Naive thymus-derived CD4-positive, alpha-beta T cell (primary cell): Measurements from ENCODE around the gene SERTM2. TPM values are rescaled to one million over a fixed set of nuclear protein-coding genes. Genes with fewer than 3 reads are reported as not detected.

Experiments
- ATAC-seq: fragments of 150-1000 bp; cut with Tn5 transposase; 2 replicates; pipeline ENCODE4 v1.10.0; 2021; ENCODE audit warnings: mild to moderate bottlenecking, moderate library complexity
- CTCF ChIA-PET: fragments of 350-600 bp; sonication (Branson Sonifier 250); formaldehyde crosslinking; loops from one replicate; lab custom pipeline; 2021; ENCODE audit warnings: antibody characterized with exemption; lab: Charles Lee
- POLR2A ChIA-PET: fragments of 350-600 bp; sonication (Branson Sonifier 250); formaldehyde crosslinking; loops from one replicate; lab custom pipeline; 2021; ENCODE audit warnings: antibody characterized with exemption, inconsistent platforms; lab: Charles Lee
- DNase-seq, 9 donors: peaks; one replicate each; pipeline versions ENCODE4 v3.0.0 to v3.0.0-alpha.2; 2020 to 2022; ENCODE audit warnings: mixed read lengths in 1 of 9
- H3K27ac ChIP-seq: one replicate; pipeline ENCODE4 v1.7.0; 2013; ENCODE audit warnings: mild to moderate bottlenecking, low read depth, low read length, moderate library complexity
- H3K27me3 ChIP-seq, 2 donors: one replicate each; pipeline ENCODE4 v1.7.0; 2013; ENCODE audit warnings: low read length in 2 of 2, mild to moderate bottlenecking in 2 of 2, moderate library complexity in 2 of 2; ENCODE audit not compliant: control insufficient read depth in 2 of 2, insufficient read depth in 2 of 2
- H3K36me3 ChIP-seq, 3 experiments: 1 replicate in 2 of 3; 2 replicates in 1 of 3; pipeline ENCODE4 v1.7.0; 2013; ENCODE audit warnings: low read length in 3 of 3, mild to moderate bottlenecking in 3 of 3, moderate library complexity in 1 of 3; ENCODE audit not compliant: insufficient read depth in 3 of 3, control insufficient read depth in 2 of 3
- H3K4me1 ChIP-seq, 2 donors: one replicate each; pipeline ENCODE4 v1.7.0; 2013; ENCODE audit warnings: low read length in 2 of 2, mild to moderate bottlenecking in 2 of 2, moderate library complexity in 1 of 2; ENCODE audit not compliant: control insufficient read depth in 2 of 2, insufficient read depth in 2 of 2
- H3K4me3 ChIP-seq: 2 replicates; pipeline ENCODE4 v1.7.0; 2013; ENCODE audit warnings: mild to moderate bottlenecking, low read length
- H3K9me3 ChIP-seq, 3 experiments: 1 replicate in 2 of 3; 2 replicates in 1 of 3; pipeline ENCODE4 v1.7.0; 2013; ENCODE audit warnings: low read length in 3 of 3; ENCODE audit not compliant: control insufficient read depth in 2 of 3
- H3K27ac Mint-ChIP-seq, 9 donors: one replicate each; pipeline ENCODE4 v1.8.0; 2020 to 2022; ENCODE audit warnings: mixed read lengths in 9 of 9, mild to moderate bottlenecking in 8 of 9, moderate library complexity in 5 of 9, inconsistent platforms in 2 of 9
- H3K27me3 Mint-ChIP-seq, 5 donors: one replicate each; pipeline ENCODE4 v1.8.0; 2021 to 2022; ENCODE audit warnings: mixed read lengths in 5 of 5, mild to moderate bottlenecking in 1 of 5
- H3K36me3 Mint-ChIP-seq, 5 donors: one replicate each; pipeline ENCODE4 v1.8.0; 2020 to 2022; ENCODE audit warnings: mixed read lengths in 5 of 5, mild to moderate bottlenecking in 3 of 5, inconsistent platforms in 1 of 5
- H3K4me1 Mint-ChIP-seq, 7 donors: one replicate each; pipeline ENCODE4 v1.8.0; 2020 to 2022; ENCODE audit warnings: mixed read lengths in 7 of 7, mild to moderate bottlenecking in 3 of 7, inconsistent platforms in 1 of 7
- H3K4me3 Mint-ChIP-seq, 10 donors: one replicate each; pipeline ENCODE4 v1.8.0; 2020 to 2022; ENCODE audit warnings: mild to moderate bottlenecking in 10 of 10, mixed read lengths in 10 of 10, moderate library complexity in 6 of 10, inconsistent platforms in 2 of 10
- H3K9me3 Mint-ChIP-seq, 11 donors: one replicate each; pipeline ENCODE4 v1.8.0; 2020 to 2022; ENCODE audit warnings: mixed read lengths in 11 of 11, mild to moderate bottlenecking in 4 of 11, inconsistent platforms in 1 of 11, moderate library complexity in 1 of 11
- intact Hi-C, 2 donors: fragments of 100-400 bp; cut with micrococcal nuclease; formaldehyde crosslinking; loops; one replicate each; pipeline ENCODE4 v1.15.1; 2023
- polyA plus RNA-seq, 2 donors: library from polyadenylated mRNA; unstranded; fragments of 300-500 nt; fragmentation: Illumina TruSeq; gene quantifications; one replicate each; pipeline ENCODE4 v1.2.3, GENCODE V29; 2021
- total RNA-seq, 6 experiments: library from RNA in 5 of 6; stranded (reverse) in 5 of 6; gene quantifications; 1 replicate in 5 of 6; 2 replicates in 1 of 6; pipeline ENCODE4 v1.2.3 and lab custom pipeline; 2021 to 2026

Gene SERTM2
- total RNA-seq (not detected), polyA plus RNA-seq (not detected), total RNA-seq (lab: John Stamatoyannopoulos, UW) (not detected)

DNA sequence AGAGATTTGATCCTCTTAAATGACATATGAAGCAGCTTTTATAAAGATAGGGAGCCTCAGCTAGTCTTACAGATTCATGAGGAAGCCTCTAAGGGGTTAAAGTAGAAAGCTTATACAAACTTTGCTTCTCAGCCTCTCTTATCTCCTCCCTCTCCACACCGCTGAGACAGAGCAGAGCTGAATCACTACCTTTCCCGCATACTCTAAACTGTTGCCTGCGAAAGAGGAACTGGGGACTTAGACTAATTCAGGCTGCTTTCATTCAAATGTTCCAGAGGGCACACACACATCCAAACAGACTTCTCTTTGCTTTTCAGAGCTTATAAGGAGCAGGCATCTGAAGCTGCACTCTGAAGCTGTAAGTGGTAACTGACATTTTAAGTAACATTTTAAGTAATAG is at the start of gene SERTM2:
Gene SERTM2, plus strand, starts transcription at position 169 of the 400 bp plus-strand sequence. CDS start 7,213 bp downstream, outside the sequence.
- intact Hi-C loops = no loop called here
- ATAC-seq (peak; percentile 54), DNase-seq (no peak)
- Mint-ChIP-seq H3K27me3 (peaks cover 0 to 12% (median 5%) of the 10 kb centered on the region in 5 donors), H3K4me3 (peak within 1 kb of the TSS in 5 of 10 donors; percentile 15 to 47 (median 26)), H3K27ac (peak within 1 kb of the TSS in 1 of 9 donors; percentile 34), H3K36me3 (no peaks in the 10 kb centered on the region), H3K9me3 (no peaks in the 10 kb centered on the region), H3K4me1 (no peaks in the 10 kb centered on the region)
- Histone ChIP-seq H3K36me3 (no peaks in the 10 kb centered on the region), H3K4me3 (no peak within 1 kb of the TSS), H3K27me3 (no peaks in the 10 kb centered on the region), H3K9me3 (no peaks in the 10 kb centered on the region), H3K27ac (no peak within 1 kb of the TSS), H3K4me1 (no peaks in the 10 kb centered on the region)
- ChIA-PET CTCF (no interaction called here), POLR2A (no interaction called here)

DNA sequence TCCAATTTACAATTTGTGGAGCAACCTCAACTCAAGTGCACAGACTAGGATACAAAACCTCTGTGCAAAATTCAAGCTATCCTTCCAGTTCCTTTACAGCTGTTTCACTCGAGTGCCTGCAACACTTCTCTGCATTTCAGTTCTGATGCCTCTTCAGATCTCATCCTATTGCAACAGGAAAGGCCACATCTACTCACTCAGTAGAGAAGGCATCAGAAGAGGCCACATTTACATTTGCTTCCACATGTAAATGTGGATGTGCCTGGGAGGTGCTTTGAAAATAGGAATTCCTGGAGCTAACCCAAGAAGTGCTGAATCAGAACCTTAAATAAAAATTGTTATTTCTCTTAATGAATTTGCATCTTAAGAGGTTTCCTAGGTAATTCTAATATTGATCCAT is 45.8 kb upstream of the SERTM2 start:
- intact Hi-C loops = no loop called here
- no peak overlapping the region for H3K4me3 ChIP-seq
- H3K4me1 Mint-ChIP-seq = no peaks in the 10 kb centered on the region
- no peaks in the 10 kb centered on the region for H3K9me3 ChIP-seq
- no peaks in the 10 kb centered on the region for H3K27me3 Mint-ChIP-seq
- no peaks in the 10 kb centered on the region for H3K36me3 Mint-ChIP-seq
- no peaks in the 10 kb centered on the region for H3K36me3 ChIP-seq
- ATAC-seq = no peak
- H3K4me1 ChIP-seq = no peaks in the 10 kb centered on the region
- no peak overlapping the region for H3K27ac ChIP-seq
- CTCF ChIA-PET = no interaction called here
- peaks cover 0 to 6% (median 2%) of the 10 kb centered on the region in 11 donors for H3K9me3 Mint-ChIP-seq
- no peak overlapping the region for H3K4me3 Mint-ChIP-seq
- no peaks in the 10 kb centered on the region for H3K27me3 ChIP-seq
- no peak overlapping the region for H3K27ac Mint-ChIP-seq
- POLR2A ChIA-PET = no interaction called here
- DNase-seq = no peak

DNA sequence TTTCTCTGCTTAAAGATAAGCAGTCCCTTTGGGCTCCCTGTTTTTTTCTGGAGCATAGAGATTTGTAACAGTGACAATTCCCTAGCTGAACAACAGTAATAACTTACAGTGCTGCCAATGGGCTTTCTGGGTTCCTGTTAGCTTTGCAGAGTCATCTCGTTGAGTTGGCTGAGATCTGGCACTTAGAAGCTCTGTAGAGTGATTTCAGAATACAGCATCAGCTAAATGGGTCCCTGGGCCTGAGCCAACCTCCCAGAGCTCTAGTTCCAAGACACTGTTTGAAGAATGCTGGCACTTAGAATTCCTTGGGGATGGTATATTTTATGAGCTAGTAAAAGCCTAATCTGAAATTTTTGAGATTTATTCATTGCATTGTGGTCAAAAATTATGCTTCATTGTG is 43.5 kb upstream of the SERTM2 start:
- Histone ChIP-seq H3K27ac (no peak overlapping the region), H3K4me1 (no peaks in the 10 kb centered on the region), H3K4me3 (no peak overlapping the region), H3K27me3 (no peaks in the 10 kb centered on the region), H3K36me3 (no peaks in the 10 kb centered on the region), H3K9me3 (no peaks in the 10 kb centered on the region)
- no peaks in the 10 kb centered on the region for H3K27me3 Mint-ChIP-seq
- H3K4me3 Mint-ChIP-seq = no peak overlapping the region
- H3K27ac Mint-ChIP-seq = no peak overlapping the region
- intact Hi-C loops = no loop called here
- no peaks in the 10 kb centered on the region for H3K4me1 Mint-ChIP-seq
- ChIA-PET CTCF (no interaction called here), POLR2A (no interaction called here)
- ATAC-seq = no peak
- no peak for DNase-seq
- peaks cover 0 to 5% (median 0%) of the 10 kb centered on the region in 5 donors for H3K36me3 Mint-ChIP-seq
- peaks cover 0 to 21% (median 6%) of the 10 kb centered on the region in 11 donors for H3K9me3 Mint-ChIP-seq

- POLR2A ChIA-PET = no interaction called here
- no peak overlapping the region for H3K4me3 Mint-ChIP-seq
- Histone ChIP-seq H3K4me3 (no peak overlapping the region), H3K9me3 (no peaks in the 10 kb centered on the region), H3K36me3 (no peaks in the 10 kb centered on the region), H3K27me3 (no peaks in the 10 kb centered on the region), H3K4me1 (no peaks in the 10 kb centered on the region), H3K27ac (no peak overlapping the region)
- H3K36me3 Mint-ChIP-seq = peaks cover 0 to 5% (median 0%) of the 10 kb centered on the region in 5 donors
- no peak overlapping the region for H3K27ac Mint-ChIP-seq
- no peak for ATAC-seq
- H3K27me3 Mint-ChIP-seq = no peaks in the 10 kb centered on the region
- H3K9me3 Mint-ChIP-seq = peaks cover 0 to 21% (median 6%) of the 10 kb centered on the region in 11 donors
- no peaks in the 10 kb centered on the region for H3K4me1 Mint-ChIP-seq
- intact Hi-C loops = no loop called here
- CTCF ChIA-PET = no interaction called here
- DNase-seq = no peak
Measured at GRCh38 chrX:111470681-111471403, 40.6 kb upstream of the SERTM2 start.

- ChIA-PET CTCF (no interaction called here), POLR2A (no interaction called here)
- ATAC-seq (no peak), DNase-seq (no peak)
- no peak overlapping the region for H3K4me3 ChIP-seq
- H3K4me1 ChIP-seq = no peaks in the 10 kb centered on the region
- Mint-ChIP-seq H3K27me3 (peaks cover 0 to 3% (median 0%) of the 10 kb centered on the region in 5 donors), H3K27ac (no peak overlapping the region), H3K4me3 (no peak overlapping the region), H3K4me1 (peaks cover 0 to 8% (median 0%) of the 10 kb centered on the region in 7 donors), H3K36me3 (no peaks in the 10 kb centered on the region), H3K9me3 (peaks cover 0 to 10% (median 0%) of the 10 kb centered on the region in 11 donors)
- intact Hi-C loops = no loop called here
- H3K36me3 ChIP-seq = no peaks in the 10 kb centered on the region
- no peak overlapping the region for H3K27ac ChIP-seq
- no peaks in the 10 kb centered on the region for H3K27me3 ChIP-seq
- no peaks in the 10 kb centered on the region for H3K9me3 ChIP-seq
Measured at GRCh38 chrX:111481896-111482295, 29.5 kb upstream of the SERTM2 start.

- Histone ChIP-seq H3K27ac (no peak overlapping the region), H3K9me3 (no peaks in the 10 kb centered on the region), H3K36me3 (no peaks in the 10 kb centered on the region), H3K4me3 (no peak overlapping the region), H3K27me3 (no peaks in the 10 kb centered on the region), H3K4me1 (no peaks in the 10 kb centered on the region)
- Mint-ChIP-seq H3K9me3 (peaks cover 0 to 10% (median 0%) of the 10 kb centered on the region in 11 donors), H3K27ac (no peak overlapping the region), H3K4me3 (no peak overlapping the region), H3K36me3 (no peaks in the 10 kb centered on the region), H3K27me3 (peaks cover 0 to 3% (median 0%) of the 10 kb centered on the region in 5 donors), H3K4me1 (peaks cover 0 to 8% (median 0%) of the 10 kb centered on the region in 7 donors)
- CTCF ChIA-PET = no interaction called here
- DNase-seq (no peak), ATAC-seq (no peak)
- POLR2A ChIA-PET = no interaction called here
- intact Hi-C loops = no loop called here
Measured at GRCh38 chrX:111483135-111483534, 28.3 kb upstream of the SERTM2 start.

DNA sequence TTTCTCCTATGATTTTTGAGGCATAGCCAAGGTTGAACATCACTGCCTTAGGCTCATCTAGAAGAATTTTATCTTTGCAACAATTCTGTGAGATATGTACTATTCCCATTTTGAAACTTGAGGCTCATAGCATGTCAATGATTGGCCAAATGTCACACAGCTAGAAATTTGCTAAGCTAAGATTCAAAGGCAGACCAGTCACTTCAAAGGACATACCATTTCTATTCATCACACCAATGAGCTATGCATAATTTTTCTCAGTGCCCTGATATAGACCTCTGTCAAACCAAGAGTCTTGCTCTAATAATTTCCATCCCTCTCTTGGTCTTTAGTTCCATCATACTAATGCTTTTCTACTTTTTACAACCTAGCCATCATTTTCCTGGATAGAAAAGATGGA is 27.6 kb upstream of the SERTM2 start:
- intact Hi-C loops = no loop called here
- no peak overlapping the region for H3K27ac ChIP-seq
- no peak for ATAC-seq
- peaks cover 0 to 4% (median 0%) of the 10 kb centered on the region in 5 donors for H3K27me3 Mint-ChIP-seq
- peaks cover 0 to 10% (median 1%) of the 10 kb centered on the region in 11 donors for H3K9me3 Mint-ChIP-seq
- no peak overlapping the region for H3K27ac Mint-ChIP-seq
- H3K4me1 ChIP-seq = no peaks in the 10 kb centered on the region
- no peaks in the 10 kb centered on the region for H3K27me3 ChIP-seq
- H3K9me3 ChIP-seq = no peaks in the 10 kb centered on the region
- CTCF ChIA-PET = no interaction called here
- H3K4me1 Mint-ChIP-seq = peaks cover 0 to 8% (median 0%) of the 10 kb centered on the region in 7 donors
- H3K36me3 ChIP-seq = no peaks in the 10 kb centered on the region
- H3K4me3 ChIP-seq = no peak overlapping the region
- DNase-seq = no peak
- no peak overlapping the region for H3K4me3 Mint-ChIP-seq
- POLR2A ChIA-PET = no interaction called here
- H3K36me3 Mint-ChIP-seq = no peaks in the 10 kb centered on the region
